Activated CD4-positive, alpha-beta T cell treated with anti-CD3 and anti-CD28 coated beads, Interleukin-2, amount 50 U/mL, for 4 hours (primary cell): ENCODE results near the gene L3MBTL1.
A peak's percentile ranks its signal among the peaks of the same experiment; 100 is the strongest.

Experiments used
- DNase-seq, 2 experiments: peaks; one replicate each; pipeline ENCODE4 v3.0.0-alpha.2; 2020

Gene L3MBTL1

DNA sequence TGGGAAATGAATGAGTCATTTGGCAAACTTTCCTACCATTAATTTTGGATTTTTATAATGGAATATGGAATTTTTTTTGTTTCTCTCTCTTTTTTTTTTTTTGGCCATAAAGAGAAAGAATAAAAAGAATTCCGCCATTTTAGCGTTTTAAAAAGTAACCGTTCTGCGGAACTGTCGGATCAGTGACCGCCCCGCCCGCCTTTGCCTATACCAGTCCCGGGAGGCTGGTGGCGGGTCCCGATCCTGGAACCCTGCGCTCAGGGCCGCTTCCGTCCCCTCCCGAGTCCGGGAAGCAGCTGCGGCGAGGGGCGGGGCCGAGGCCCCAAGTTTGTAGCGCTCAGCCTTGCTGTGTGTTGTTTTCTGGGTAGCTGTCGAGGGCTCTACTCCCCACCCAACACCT is 609 bp downstream of the L3MBTL1 start:
- no peak for DNase-seq

DNA sequence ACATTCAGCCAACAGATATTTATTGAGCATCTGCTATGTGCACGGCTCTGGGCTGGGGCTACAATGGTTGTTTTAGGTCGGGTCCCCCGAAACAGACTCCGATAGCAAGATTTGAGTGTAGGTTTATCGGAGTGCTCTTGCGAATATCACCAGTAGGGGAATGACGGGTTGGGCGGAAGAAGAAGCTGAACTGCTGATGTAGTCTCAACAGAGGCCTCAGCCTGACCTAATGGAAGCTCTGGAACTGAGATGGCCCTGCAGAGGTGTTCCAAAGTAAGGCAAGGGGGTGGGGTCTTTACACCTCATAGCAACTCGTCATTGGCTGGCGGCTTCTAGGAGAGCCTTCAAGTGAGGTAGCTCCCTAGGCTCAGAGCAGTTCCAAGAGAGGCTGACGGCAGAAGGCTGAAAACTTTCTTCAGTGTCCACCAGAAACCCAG is 1.1 kb downstream of the L3MBTL1 start:
- DNase-seq, result no peak

DNA sequence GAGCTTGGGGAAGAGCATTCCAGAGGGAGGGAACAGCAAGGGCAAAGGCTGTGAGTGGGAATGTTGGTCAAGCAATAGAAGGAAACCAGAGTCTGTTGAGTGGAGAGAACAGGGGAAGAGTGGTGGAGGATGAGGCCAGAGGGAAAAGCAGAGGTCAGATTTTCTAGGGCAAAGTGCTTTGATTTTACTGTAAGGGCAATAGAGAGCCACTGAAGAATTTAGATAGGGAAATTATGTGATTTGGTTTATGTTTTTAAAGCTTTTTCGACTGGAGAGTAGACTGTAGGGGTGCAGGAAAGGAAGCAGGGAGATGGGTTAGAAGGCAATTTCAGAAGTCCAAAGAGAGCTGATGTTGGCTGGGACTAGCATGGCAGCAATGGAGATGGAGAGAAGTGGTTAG is 4.4 kb downstream of the L3MBTL1 start:
- no peak for DNase-seq

DNA sequence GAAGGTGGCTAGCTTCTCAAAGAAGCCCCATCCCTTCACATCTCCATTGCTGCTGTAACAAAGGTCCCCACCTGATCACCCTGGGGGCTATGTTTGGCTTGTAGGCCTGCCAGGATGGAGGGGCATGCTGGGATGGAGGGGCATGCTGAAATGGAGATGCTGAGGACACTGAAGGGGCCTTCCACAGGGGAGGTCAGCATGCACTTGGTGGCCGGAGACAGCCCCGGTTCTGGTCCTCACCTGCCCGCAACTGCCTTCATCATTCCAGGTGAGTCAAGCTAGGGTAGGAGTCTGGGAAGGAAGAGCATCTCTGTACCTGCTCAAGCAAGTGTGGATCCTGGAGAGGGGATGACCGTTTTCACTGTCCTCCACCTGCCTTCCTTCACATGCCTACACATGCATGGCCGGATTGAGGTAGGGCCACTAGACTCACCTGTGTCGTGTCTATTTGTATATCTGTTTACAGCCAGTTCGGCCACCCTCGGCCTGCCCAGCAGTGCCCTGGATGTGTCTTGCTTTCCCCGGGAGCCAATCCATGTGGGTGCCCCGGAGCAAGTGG is 6.0 kb downstream of the L3MBTL1 start:
- no peak for DNase-seq

DNA sequence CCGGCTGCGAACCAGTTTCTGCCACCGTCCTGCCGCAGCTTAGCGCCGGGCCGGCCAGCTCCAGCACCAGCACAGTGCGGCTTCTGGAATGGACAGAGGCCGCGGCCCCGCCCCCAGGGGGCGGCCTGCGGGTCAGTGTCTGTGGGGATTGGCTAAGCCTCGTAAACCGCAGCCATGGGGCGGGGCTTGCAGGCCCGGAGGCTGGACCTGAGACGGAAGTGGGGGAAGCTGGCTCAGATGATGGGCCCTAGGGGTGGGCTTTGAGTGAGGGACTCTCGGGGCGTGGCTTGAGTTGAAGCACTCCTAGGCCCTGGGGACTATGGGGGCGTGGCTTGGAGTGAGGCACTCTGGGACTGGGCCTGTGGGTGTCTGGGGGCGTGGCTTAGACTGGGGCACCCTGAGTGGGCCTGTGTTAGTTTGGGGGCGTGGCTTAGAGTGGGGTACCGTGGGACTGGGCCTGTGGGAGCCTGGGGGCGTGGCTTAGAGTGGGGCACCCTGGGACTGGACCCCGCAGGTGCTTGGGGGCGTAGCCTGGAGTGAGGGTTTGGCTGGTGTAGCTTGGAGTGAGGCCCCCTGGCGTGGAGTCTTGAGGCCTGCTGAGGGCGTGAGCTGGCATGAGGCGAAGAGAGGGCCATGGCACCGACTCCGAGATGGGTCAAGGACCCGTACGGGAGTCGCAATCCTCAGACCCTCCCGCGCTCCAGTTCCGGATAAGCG is 6.6 kb downstream of the L3MBTL1 start:
- DNase-seq, result peak; percentile 85 to 89

DNA sequence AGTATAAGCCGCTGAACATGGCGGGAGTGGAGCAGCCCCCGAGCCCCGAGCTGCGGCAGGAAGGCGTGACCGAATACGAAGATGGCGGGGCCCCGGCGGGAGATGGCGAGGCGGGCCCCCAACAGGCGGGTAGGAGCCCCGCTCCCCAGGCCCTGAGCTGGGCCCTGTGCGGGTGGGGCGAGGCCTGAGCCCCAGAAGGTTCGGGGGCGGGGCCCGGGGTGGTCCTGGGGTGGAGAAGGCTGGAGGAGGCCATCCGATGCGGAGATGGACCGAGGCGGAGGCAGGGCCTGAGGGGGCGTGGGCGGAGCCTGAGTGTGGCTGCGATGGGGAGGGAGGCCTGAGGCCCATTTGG is 7.1 kb downstream of the L3MBTL1 start:
- DNase-seq, result no peak

DNA sequence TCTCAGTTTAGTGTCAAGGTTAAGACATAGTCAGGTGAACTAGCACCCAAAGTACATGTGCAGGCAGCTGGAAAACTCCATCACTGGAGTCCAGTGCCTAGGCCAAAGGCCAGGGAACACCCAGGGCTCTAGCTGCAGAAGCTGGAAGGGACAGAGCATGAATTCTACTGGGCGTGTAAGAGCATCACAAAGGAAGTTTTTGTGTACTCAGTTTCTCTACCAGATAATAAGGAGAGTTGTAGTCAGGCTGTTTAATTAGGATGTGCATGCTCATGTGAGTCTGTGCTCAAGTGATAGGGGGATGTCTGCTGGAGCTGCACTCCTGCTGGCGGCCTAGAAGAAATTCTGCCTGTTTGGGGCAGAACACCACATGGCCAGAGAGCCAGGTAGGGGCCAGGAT is 8.1 kb downstream of the L3MBTL1 start:
- DNase-seq, result no peak

DNA sequence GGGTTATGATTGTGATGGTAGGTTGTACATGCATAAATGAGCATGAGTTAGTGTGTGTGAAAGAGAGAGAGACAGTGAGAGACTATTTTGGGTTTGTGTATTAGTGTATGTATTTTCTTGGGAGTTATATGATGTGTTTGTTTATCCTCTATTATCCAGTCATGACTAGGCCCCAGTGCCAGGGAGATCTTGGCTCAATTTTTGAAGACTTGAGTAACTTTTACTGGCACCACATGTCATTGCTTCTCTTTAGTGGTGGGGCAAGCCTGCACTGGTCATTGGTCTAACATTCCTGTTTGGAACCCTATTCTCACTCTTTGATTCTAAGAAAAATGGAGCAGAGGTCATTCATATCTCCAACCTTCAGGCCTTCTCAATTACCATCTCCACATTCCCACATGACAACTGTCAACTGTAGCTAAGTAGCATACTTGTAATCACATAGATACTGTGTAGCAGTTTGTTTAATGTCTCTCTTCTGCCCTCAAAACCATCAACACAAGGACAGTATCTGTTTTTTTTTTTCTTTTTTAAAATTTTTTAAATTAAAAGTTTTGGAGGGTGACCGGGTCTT is 8.8 kb downstream of the L3MBTL1 start:
- DNase-seq, result no peak

DNA sequence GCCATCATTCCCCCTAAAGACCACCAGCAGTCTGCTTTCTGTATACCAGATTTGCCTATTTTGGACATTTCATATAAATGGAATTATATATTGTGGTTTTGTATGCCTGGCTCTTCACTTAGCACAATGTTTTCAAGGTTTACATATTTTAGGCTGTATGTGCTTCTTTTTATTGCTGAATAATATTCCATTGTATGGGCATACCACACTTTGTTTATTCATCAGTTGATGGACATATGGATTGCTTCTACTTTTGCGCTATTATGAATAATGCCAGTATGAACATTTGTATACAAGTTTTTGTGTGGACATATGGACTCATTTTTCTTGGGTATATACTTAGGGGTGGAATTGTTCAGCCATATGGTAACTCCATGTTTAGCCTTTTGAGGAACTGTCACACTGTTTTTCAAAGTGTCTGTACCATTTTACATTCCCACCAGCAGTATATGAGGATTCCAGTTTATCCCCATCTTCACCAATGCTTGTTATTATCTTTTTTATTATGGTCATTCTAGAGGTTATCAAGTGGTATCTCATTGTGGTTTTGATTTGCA is 12.7 kb downstream of the L3MBTL1 start:
- DNase-seq, result no peak

DNA sequence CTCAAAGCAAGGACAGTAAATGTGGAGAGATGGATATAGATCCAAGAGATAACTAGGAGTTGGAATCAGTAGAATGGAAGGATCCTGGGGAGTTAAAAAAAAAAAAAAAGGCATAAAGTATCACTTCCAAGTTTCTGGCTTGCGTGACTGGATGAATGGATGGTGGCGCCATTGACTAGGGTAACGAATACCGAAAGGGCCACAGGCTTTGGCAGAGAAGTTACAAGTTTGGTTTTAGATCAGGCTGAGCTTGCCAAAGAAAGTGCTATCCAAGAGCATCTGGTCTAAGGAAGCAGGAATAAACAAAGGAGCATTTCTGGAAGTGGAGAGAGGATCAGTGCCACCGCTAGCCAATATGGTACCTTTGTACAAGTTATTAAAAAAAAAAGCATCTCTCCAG is 17.5 kb downstream of the L3MBTL1 start:
- DNase-seq, result no peak

DNA sequence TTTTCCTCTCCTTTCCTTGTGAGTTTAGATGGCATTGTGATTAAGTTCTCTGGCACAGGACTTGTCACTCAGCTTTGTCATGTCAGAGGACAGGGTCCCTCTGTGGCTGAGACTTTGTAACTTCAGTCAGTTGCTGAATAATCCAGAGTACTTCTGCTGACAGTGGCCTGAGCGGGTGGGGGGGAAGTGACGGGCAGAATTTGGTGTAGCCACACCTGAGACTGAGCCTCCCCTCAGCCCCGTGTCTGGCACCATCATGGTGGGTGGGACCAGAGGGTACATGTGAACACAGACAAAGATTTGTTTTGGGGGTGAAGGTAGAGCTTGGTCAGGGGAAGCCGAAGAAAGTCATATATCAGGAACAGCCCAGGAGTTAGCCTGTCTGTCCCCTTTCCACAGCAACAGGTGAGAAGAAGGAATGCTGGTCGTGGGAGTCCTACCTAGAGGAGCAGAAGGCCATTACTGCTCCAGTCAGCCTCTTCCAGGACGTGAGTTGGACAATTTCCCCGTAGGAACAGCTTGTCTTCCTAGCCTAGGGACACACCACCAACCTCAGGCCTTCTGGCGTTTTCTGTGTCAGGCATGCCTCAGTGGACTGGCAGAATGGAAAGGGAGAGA is 20.9 kb downstream of the L3MBTL1 start:
- no peak for DNase-seq

DNA sequence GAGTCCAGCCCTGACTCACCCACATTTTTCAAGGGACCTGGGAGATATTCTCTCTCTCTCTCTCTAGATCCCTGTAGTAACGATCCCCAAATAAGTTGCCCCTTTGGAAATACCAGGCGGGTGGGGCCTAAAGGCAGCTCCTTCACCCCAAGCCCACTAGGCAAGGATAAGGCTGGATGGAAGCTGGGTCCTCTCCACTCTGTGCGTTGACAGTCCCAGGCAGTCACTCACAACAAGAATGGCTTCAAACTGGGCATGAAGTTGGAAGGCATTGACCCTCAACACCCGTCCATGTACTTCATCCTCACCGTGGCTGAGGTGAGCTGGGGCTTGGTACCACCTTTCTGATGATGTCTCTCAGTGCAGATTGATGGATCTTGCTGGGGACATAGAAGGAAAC is 21.6 kb downstream of the L3MBTL1 start:
- no peak for DNase-seq

DNA sequence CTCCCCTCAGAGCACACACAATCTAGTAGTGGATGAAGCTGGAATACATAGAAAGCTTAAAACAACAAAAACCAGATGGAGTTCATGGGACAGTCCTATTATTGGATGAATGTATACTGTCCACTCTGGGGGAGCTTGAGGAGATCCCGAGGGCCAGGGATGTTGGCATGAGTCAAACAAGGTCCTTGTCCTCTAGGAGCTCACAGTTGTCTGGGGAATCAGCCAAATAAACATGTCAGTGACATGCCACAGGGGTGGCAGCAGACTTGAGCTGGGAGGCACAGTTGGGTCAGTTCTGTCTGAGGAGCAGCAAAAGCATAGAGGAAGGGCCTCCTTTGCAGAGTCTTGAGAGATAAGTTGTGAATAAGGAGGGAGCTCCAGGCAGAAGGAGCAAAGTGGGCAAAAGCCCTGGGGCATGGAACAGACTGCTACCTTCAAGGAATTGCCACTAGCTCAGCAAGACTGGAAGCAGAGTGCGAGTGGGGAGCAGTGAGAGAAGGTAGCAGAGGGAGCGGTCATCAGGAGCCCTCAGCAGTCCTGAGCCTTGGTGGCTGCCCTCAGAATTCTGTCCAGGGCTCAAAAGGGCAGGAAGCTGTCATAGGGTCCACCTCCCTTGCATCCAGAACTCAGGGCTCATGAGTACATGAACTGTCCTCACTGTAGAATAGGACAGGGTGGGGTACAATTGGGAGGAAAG is 22.1 kb downstream of the L3MBTL1 start:
- no peak for DNase-seq

DNA sequence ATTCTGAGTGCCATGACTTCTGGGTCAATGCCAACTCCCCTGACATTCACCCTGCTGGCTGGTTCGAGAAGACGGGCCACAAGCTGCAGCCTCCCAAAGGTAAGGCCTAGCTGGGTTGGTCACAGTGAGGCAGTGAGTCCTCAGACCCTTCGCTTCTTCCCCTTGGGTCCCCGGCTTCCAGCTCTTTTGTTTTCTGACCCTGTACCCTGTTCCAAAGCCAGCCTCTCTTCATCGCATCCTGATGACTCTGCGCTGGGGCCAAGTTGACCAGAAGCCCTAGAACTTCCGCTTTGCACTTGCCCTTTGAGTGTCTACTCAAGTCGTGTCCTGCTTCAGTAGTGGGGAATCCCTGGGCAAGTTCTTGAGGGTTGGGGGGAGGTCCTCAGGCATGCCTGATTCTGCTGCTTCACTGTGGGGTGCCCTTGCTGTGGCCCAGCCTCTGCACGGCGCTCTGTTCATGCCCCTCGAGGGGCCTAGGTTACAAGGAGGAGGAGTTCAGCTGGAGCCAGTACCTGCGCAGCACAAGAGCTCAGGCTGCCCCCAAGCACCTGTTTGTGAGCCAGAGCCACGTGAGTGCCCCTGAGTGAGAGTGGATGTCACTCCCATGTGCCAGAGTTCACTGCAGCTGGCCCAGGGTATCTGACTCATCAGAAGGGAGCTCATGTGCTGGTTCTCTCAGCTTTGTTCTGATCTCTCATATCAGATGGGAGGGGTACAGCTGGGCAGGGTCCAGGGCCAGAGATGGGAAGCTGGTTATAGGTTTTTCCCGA is 23.0 kb downstream of the L3MBTL1 start:
- no peak for DNase-seq

DNA sequence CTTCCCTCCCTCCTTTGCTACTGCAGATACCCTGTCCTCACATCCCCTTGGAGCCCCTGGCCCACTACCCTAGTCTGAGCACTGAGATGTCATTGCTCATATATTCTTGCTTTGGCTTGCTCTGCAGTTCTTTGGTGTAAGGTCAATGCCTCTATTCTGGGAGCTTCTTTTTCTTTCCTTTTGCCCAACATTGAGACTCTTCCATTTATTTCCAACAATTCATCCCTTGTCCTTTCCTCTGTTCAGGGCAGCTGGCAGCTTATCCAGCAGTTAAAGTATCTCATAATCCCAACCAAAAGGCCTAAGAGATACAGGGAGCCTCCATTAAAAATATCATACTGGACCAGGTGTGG is 23.6 kb downstream of the L3MBTL1 start:
- DNase-seq, result no peak

DNA sequence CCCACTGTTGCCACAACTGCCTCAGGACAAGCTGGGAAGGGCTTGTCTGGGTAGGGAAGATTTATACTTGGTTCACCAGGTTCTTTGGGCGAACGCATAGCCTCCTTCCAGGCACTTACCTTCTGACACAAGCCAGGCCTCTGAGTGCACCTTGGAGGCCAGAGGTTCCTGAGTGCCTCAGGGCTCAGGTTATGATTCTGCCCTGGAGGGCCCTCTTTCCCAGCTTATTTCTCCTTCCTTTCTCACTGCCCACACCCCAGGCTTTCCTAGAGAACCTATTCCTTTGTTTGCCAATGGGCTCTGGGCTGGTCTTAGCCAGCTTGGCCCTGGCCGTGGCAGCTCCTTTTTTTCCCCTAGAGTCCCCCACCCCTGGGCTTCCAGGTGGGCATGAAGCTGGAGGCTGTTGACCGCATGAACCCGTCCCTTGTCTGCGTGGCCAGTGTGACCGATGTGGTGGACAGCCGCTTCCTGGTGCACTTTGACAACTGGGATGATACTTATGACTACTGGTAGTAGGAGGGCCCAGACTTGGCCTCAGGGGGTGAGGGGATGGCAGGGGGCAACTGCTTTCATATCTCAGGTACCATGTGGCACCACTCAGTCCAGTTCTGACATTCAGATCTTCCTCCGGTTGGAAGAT is 25.0 kb downstream of the L3MBTL1 start:
- DNase-seq, result no peak

DNA sequence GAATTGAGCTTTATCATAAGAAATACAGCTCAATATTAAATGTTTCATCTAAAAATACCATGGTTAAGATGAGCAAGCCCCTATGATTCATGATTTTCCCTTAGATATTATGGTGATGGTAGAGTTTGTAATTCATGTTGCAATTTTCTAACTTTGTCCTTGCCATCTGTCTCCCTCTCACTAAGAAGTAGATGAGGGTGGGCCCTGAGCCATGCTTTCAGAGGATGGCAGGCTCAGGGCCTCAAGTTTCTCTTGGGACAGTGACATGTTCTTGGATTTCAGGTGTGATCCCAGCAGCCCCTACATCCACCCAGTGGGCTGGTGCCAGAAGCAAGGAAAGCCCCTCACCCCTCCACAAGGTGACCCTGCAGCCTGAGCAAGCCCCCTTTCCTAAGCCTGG is 25.6 kb downstream of the L3MBTL1 start:
- no peak for DNase-seq

DNA sequence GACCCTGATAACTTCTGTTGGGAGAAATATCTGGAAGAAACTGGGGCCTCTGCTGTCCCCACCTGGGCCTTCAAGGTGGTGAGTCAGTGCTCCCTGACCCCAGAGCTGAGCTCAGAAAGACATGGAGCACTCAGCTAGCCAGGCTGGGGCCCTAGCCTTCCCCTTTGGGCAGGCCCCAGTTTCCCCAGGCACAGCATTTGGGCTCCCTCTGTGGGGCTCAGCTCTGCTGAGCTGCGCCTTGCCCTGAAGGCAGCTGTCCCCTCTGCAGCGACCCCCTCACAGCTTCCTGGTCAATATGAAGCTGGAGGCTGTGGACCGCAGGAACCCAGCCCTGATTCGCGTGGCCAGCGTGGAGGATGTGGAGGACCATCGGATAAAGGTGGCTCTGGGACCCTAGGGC is 26.5 kb downstream of the L3MBTL1 start:
- DNase-seq, result no peak

DNA sequence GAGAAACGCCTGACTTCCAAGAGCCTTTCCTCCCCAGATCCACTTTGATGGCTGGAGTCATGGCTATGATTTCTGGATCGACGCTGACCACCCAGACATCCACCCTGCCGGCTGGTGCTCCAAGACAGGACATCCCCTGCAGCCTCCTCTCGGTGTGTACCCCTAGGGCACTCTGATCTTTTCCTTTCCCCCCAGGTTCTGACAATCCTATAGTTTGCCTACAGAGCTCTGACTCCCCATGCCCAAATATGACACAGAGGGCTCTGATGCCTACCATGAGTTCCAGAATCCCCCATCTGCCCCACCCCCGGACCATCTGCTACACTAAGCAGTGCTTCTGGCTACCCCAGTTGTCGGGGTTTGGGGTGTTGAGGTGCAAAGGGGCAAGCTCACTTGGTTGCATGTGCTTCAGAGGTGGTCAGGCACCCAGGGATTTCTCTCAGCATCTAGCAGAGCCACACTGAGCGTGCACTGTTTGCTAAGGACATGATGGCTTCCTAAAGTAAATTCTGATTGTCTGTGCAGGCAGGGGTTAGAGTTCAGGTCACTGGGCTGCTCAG is 27.4 kb downstream of the L3MBTL1 start:
- DNase-seq, result no peak

DNA sequence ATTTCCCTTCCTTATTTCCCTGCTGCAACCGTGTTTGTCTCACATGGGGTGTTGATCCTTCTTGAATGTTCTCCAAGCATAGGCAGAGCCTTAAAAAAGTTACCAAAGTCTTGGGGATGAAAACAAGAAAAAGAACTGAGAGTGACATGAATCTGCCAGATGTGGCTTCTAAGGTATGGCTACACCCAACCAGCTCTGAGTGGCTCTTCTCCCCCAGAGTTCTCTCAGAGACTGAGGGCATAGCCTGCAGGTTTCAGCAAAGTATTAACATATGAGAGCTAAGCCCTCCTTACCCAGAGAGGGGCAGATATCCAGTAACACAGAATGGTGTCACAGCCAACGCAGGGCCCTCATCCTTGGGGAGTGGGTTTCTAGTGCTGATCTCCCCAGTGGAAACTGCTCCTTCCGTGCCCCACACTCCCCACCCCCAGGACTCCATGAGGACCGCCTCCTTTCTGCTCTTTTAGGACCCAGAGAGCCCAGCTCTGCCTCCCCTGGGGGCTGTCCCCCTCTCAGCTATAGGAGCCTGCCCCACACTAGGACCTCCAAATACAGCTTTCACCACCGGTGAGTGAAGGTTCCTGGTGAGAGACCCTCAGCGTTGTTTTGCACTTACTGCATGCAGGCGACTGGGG is 28.0 kb downstream of the L3MBTL1 start:
- DNase-seq, result no peak
